Measurements from ENCODE around the gene ZC3HAV1L.
"Not testable (repeated sequence)": the region's sequence is repeated elsewhere in the genome, so short reads cannot be mapped to it uniquely, and the experiment has no call there.

Gene ZC3HAV1L

DNA sequence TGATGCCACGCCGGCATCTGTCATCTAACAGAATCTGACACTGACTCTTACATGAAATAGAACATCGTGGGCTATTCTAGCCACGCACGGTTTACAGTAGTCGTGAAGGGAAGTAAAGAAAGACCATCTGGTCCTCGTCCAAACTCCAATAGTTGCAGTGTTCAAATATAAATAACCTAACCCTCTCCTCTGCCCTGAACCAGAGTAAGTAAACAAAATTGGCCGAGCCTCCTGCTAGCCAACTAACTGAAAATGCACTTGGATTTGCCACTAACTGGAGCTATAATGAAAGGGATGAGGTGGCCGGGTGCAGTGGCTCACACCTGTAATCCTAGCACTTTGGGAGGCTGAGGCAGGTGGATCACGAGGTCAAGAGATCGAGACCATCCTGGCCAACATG, 29.5 kb upstream of the ZC3HAV1L start:
- no peak for TF ChIP-seq CTCF (IDR thresholded peaks at IDR 0.05; ENCODE audit: insufficient read depth, missing control alignments)
- DNase-seq (ENCODE audit: insufficient read length, low spot score) (no peak), FAIRE-seq (no peak)

GRCh38 chr7:139061416-139061815, 25.6 kb upstream of the ZC3HAV1L start:
- no peak for DNase-seq (ENCODE audit: insufficient read length, low spot score)
- no peak for TF ChIP-seq CTCF (IDR thresholded peaks at IDR 0.05; ENCODE audit: insufficient read depth, missing control alignments)
- no peak for FAIRE-seq

GRCh38 chr7:139060695-139061237, 24.9 kb upstream of the ZC3HAV1L start:
- no peak for FAIRE-seq
- no peak for TF ChIP-seq CTCF (IDR thresholded peaks at IDR 0.05; ENCODE audit: insufficient read depth, missing control alignments)
- DNase-seq (ENCODE audit: insufficient read length, low spot score) = no peak

- no peak for TF ChIP-seq CTCF (IDR thresholded peaks at IDR 0.05; ENCODE audit: insufficient read depth, missing control alignments)
- FAIRE-seq (no peak), DNase-seq (ENCODE audit: insufficient read length, low spot score) (no peak)
Observed at GRCh38 chr7:139059905-139060304, 24.1 kb upstream of the ZC3HAV1L start.

- FAIRE-seq (no peak), DNase-seq (ENCODE audit: insufficient read length, low spot score) (no peak)
- TF ChIP-seq CTCF (IDR thresholded peaks at IDR 0.05; ENCODE audit: insufficient read depth, missing control alignments) = no peak
Observed at GRCh38 chr7:139058943-139059342, 23.1 kb upstream of the ZC3HAV1L start.

DNA sequence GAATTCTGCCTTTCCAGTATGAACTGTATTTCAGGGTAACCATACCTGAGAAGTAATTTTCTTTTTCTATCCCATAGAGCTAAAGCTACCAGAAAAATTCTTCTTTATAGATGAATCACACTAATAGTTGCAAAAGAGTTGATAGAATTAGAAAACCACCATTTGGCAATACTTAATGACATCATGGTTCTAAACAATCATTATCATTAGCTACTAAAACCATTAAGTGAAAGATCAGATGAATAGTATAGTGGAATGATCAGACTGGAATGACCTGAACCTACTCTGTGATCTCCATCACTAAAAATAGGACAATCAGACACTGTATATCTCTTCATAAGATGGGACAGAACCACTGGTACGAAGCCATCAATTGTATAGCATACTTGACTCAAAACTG, 19.8 kb upstream of the ZC3HAV1L start:
- no peak for FAIRE-seq

GRCh38 chr7:139054656-139055055, 18.8 kb upstream of the ZC3HAV1L start:
- DNase-seq (ENCODE audit: insufficient read length, low spot score); FAIRE-seq: not testable (repeated sequence)

More for the DNA sequence above, 19.8 kb upstream of the ZC3HAV1L start:
- TF ChIP-seq CTCF (IDR thresholded peaks at IDR 0.05; ENCODE audit: insufficient read depth, missing control alignments) = no peak
- DNase-seq (ENCODE audit: insufficient read length, low spot score) = no peak

- FAIRE-seq (peak; percentile 81), DNase-seq (ENCODE audit: insufficient read length, low spot score) (peak; percentile 66)
- no peak for TF ChIP-seq CTCF (IDR thresholded peaks at IDR 0.05; ENCODE audit: insufficient read depth, missing control alignments)
Observed at GRCh38 chr7:139054101-139054500, 18.3 kb upstream of the ZC3HAV1L start.
